ENCODE measurements around the gene HCFC1. TPM values are rescaled to one million over a fixed set of nuclear protein-coding genes. Genes with fewer than 3 reads are reported as not detected.

Gene HCFC1
- 10 to 100 TPM; 26.7 to 48.5 (median 31.9) TPM for polyA plus RNA-seq (ENCODE audit: insufficient read depth in 1 of 5, insufficient read length in 5 of 5, low replicate concordance in 1 of 5)
- long read RNA-seq, donor 1, partial matches to known transcripts: 15 of 15 reads
- long read RNA-seq, donor 1, other reads (novel, unspliced or antisense): 0 of 15 reads
- long read RNA-seq, donor 2: 0 reads
- long read RNA-seq, donor 3: 0 reads
- long read RNA-seq, donor 4: 0 reads
- long read RNA-seq, donor 5: 0 reads
- long read RNA-seq, donor 6, partial matches to known transcripts: 6 of 6 reads
- long read RNA-seq, donor 6, other reads (novel, unspliced or antisense): 0 of 6 reads
- long read RNA-seq, donor 7, partial matches to known transcripts: 26 of 27 reads
- long read RNA-seq, donor 7, other reads (novel, unspliced or antisense): 0 of 27 reads
- long read RNA-seq, donor 8: 0 reads

- peak; percentile 95 for DNase-seq
Measured at GRCh38 chrX:153971450-153972367, at the start of gene HCFC1. TSS of gene HCFC1 (minus strand) at chrX:153971818. CDS start at chrX:153970840, 978 bp downstream.

GRCh38 chrX:154021131-154021611, 49.6 kb upstream of the HCFC1 start:
- no peak for DNase-seq

DNA sequence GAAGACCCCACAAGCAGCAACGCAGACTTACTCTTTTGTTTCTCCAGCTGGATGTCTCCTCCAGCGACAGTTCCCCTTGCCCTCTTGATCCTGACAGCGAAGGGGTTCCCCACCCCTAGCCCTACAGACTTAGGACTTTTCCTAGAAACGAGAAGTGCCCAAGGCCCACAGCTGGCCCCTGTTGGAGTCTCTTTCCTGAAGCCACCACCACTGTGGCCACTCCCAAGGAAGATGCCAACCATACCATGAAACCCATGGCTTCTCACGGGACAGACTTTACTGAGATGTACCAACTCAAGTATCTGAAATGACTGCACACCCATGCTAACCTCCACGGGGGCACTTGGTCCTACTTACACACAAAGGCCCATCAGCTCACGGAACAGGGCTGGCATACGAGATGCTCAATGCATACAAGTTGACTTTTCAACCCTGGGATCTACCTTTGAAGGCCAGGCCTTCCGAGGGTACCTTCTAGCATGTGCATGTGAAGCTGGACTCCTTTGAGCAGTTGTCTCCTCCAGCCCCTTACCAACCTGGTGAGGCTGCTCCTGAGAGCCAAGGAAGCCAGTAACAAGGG, 49.0 kb upstream of the HCFC1 start:
- no peak for DNase-seq

DNA sequence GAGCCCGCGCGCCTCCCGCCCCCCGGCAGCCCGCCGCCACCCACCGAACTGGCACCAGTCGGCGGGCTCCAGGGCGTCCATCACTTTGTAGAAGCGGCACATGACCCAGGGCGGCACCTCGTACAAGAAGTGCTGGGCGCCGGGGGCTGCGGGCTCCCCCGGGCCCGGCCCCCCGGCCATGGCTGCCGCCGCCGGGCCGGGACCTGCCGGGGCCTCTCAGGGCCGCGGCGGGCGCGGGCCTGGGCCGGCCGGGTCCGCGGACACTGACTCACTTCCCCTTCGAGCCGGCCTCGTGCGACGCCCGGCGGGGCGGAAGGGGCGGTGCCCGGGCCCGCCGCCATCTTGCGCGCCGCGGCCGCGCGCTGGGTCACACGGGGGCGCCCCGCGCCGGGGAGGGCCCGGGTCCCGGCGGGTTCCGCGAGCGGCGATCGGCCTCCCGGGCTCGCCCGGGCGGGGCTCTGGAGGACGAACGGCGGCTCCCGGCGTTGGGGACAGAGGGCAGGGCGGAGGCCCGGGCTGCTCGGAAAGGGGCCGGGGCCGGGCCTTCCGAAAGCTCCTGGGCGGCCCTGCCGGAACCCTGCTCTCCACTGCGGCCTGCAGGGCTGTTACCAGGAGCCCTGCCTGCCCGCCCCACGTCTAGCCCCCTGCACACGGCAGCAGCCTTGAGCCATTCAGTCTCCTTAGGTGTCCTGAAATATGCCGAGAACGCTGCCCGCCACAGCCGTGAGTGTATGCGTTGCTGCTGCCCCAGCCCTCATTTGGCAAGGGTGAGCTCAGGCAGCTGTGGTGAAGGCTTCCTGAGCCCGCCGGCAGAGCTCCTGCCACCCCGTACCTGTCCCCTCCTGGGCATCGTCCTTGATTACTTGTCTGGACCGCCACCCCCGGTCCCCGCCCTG, 48.3 kb upstream of the HCFC1 start, which contains the start of gene IRAK1:
Gene IRAK1 (minus strand): TSS at position 270 of the 896 bp plus-strand sequence. CDS start 90 bp downstream, at position 180.
- DNase-seq: peak in 1 of 2 donors; percentile 34

DNA sequence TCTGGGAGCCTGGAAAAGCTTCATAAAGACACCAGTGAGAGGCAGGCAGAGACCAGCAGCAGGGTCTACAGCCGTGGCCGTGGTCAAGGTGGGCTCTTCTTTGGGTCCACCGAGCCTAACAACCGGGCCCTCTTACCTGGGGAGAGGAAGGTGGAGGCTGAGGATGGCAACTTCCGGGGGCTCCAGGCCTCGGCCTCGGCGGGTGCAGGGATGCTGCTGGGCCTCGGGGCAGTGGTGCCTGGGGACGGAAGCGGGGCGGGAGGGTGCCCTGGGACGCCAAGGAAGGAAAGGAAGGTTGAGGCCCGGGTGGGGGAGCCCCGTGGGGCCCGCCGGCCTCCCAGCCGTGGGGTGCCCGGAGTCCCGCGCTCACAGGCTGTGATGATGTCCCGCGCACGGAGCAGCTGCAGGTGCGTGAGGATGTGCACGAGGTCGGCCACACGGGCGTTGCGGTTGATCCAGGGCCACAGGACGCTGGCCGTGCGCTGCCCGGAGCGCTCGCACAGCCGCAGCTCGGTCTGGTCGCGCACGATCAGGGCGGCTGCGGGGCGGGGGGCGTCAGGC, 47.5 kb upstream of the HCFC1 start:
- no peak for DNase-seq

GRCh38 chrX:154018518-154019060, 47.0 kb upstream of the HCFC1 start:
- DNase-seq: no peak

DNA sequence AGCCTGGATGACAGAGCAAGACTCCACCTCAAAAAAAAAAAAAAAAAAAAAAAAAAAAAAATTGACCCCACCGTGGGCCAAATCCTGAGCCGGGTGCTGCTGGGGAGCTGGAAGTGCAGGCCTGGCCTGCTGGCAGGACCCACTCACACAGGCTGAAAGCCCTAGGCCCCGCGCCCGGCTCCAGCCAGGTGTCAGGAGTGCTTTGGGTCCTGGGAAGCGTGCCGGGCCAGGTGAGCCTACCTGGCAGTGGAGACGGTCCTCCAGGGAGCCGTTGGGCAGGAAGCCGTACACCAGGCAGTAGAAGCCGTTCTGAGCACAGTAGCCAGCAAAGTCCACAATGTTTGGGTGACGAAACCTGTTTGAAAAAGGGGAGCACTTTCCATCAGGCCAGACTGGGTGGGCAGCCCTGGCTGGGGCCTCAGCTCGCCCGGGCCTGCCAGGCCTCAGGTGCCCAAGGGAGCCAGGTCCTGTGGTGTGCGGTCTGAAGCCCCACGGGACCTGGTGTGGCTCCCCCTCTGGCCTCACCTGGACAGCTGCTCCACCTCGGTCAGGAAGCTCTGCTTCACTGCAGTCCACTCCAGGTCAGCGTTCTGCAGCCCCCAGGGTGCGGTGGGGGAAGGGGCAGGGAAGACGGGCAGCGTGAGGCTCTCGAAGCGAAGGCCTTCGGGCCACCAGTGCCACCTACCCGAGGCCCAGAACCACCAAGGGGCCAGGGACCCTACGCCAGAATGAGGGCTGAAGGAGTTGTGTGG, 46.3 kb upstream of the HCFC1 start:
- DNase-seq: no peak

DNA sequence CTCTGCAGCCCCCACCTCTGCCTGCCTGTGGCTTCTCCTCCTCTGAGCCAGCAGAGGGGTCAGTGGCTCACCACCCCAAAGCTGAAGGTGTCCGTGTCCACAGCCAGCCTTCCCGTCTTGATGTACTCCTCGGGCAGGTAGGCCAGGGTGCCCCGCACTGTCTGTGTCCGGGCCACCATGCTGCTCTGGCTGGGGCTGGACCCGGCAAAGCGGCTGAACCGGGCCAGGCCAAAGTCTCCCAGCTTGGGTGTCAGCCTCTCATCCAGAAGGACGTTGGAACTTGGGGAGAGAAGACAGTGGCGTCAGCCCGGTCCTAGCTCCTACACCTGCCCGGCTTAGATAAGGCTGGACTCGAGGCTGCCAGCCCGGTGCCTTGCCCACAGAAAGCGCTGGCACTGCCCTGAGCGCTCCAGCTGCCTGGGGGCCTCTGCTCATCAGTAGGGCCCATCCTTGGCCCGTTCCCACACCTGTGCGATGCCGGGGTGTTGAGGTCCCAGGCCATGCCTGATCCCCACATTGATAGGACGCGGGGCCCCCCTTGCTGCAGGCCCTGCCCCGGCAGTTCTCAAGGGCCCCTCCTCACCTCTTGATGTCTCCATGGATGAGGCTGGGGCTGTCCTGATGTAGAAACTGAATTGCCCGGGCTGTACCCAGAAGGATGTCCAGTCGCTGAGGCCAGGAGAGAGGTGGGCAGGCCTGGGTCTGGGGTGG, 44.9 kb upstream of the HCFC1 start:
- no peak for DNase-seq

DNA sequence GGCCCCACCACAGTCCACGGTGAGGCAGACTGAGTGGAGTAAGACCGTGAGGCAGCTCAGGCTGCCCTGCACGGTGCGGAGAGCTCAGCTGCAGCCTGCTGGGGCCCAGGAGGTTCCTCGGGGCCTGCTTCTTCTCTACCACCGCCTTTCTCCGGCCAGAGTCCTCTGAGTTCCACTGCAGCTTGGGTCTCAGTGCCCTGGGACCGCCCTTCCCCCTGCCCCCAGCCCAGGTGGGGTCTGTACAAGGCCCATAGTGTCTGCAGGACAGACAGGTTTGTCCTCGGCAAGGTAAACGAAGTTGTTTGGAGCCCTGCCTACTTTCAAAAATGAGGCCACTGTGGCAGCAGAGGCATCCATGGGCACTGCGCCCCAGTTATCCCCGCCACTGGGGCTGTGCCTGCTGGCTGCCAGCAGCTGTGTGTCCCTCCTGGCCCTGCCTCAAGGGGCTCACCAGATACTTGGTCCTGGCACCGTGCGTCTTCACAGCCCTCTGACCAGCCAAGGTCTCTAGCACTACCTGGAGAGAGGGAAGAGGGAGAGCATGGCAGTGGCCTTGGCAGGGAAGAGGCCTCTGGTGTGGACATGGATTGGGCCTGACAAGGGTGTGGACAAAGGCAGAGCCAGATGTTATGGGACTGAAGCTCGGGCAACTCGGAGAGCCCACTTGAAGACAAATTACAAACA, 44.1 kb upstream of the HCFC1 start:
- no peak for DNase-seq

DNA sequence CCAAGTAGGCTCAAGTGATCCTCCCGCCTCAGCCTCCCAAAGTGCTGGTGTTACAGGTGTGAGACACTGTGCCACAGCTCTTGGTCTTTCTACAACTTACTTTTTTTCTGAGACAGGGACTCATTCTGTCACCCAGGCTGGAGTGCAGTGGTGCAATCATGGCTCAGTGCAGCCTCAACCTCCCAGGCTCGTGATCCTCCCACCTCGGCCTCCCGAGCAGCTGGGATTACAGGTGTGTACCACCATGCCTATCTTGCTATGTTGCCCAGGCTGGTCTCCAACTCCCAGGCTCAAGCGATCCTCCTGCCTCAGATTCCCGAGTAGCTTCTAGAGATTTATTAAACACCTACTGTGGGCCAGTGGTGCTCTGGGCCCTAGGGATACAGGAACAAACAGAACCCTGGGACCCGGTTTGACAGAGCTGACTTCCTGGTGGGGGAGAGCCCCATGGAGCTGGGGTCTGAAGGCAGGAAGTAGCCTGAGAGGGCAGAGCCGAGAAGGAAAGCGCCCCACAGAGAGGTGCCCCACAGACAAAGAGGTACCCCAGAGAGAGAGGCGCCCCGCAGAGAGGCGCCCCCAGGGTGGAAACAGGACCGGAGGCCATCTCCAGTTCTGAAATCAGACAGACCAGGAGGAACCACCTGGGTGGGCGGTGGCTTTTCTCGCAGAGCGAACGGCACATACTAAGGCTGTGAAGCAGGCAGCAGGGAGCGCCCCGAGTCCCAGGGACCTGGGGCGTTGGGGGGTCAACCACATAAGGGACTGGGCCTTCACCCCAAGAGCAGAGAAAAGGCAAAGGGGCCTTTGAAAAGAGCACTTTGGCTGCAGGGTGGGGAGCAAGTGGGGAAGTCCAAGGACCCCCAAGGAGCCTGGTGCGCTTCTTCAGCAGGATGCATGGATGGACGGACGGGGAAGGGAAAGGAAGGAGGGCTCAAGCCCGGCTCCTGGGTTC, 43.1 kb upstream of the HCFC1 start:
- DNase-seq: no peak

DNA sequence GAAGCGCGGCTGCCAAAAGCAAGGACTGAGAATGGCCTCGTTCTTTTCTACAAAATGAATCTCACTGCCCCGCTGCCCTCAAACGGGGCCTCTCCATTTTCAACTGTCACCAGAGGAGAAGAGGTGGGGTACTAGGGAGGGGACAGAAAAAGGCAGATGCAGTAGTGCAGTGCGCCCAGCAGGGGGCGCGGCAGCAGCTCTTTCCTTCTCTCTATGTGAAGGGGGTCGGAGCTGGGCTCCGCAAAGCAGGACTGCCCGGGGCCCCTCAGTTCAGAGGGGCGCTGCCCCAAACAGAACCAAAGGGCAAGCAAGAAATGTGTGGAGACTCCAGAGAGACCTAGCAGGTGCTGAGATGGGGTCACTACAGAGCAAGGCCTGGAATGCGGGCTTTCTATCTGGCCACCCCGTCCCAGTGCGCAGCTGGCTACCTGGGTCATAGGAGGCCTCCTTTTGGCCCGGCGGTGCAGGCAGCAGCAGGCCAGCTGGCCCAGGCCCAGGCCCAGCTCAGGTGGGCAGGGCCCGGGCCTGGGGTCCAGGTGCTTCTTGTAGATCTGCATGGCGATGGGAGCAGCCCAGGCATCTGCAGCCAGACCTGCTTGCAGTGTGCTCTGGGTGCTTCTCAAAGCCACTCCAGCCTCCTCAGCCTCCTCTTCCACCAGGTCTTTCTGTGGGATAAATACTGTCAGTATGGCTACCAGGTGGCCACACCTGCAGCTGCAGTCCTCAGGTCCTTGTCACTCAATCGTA, 42.2 kb upstream of the HCFC1 start:
- peak in 1 of 2 donors; percentile 33 for DNase-seq

DNA sequence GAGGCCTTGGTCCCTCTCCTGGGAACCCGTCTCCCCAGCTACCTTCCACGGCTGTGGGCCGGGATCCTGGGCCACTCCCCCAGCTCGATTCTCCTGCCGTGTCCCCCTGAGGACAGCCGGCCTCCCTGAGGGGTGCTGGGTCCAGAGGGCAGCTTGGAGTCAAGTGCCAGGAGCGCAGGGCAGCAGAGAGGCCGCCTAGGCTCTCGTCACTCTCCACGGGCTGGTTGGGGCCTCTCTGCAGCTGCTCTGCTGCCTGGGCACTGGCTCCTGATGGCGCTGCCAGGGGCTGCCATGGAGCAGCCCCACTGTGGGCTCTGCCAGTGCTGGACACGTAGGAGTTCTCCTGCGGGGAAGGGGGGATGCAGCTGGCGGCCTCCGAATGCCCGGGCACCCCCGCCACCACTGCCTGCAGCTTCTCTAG, 41.4 kb upstream of the HCFC1 start:
- DNase-seq: no peak

- DNase-seq: no peak
Measured at GRCh38 chrX:154012336-154012991, 40.8 kb upstream of the HCFC1 start.

DNA sequence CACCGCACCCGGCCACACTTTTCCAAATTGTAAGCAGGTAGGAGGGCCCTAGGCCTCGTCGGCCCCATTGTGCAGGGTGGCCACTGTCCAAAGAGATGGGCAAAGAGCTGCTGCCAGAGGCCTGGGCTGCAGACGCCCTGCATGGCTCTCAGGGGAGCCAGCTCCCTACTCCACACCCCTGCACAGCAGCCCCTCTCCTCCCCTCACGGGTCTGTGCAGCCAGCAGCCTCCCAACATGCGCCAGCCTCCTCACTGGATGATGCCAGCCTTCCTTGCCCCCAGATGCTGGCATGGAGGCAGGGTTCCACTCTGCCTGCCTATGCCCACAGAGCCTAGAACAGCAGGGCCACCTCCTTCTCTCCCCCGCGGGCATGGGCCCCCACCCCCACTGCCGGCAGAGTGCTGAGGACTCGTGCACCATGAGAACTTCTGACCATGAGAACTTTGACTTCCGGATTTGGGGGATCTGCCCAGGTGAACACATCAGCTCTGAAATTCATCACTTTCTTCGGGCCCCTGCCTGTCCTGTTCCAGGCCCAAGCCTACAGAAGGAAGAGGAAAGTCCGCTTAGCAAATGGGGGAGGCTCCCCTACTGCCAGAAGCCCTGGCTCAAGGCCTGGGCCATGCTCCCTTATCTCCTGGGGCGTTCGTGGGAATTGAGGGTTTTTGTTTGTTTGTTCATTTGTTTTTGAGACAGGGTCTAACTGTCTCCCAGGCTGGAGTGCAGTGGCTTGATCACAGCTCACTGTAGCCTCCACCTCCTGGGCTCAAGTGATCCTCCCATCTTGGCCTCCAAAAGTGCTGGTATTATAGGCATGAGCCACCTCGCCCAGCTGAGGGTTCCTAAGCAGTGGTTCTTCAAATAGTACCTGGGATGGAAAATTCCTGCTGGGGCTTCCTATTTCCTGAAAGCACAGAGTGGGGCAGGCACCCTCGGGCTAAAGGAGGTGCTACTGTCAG, 40.0 kb upstream of the HCFC1 start:
- DNase-seq: no peak

All from right lung (tissue), 10 donors.